GM18867 (cell line): ENCODE results near the gene CLCN2.

ENCODE experiments used
- ATAC-seq: cut with Tn5 transposase; IDR thresholded peaks from one replicate; pipeline ENCODE4 v1.9.1; 2021; ENCODE audit warnings: mild to moderate bottlenecking, moderate library complexity; ENCODE audit not compliant: unreplicated experiment

Gene CLCN2

DNA sequence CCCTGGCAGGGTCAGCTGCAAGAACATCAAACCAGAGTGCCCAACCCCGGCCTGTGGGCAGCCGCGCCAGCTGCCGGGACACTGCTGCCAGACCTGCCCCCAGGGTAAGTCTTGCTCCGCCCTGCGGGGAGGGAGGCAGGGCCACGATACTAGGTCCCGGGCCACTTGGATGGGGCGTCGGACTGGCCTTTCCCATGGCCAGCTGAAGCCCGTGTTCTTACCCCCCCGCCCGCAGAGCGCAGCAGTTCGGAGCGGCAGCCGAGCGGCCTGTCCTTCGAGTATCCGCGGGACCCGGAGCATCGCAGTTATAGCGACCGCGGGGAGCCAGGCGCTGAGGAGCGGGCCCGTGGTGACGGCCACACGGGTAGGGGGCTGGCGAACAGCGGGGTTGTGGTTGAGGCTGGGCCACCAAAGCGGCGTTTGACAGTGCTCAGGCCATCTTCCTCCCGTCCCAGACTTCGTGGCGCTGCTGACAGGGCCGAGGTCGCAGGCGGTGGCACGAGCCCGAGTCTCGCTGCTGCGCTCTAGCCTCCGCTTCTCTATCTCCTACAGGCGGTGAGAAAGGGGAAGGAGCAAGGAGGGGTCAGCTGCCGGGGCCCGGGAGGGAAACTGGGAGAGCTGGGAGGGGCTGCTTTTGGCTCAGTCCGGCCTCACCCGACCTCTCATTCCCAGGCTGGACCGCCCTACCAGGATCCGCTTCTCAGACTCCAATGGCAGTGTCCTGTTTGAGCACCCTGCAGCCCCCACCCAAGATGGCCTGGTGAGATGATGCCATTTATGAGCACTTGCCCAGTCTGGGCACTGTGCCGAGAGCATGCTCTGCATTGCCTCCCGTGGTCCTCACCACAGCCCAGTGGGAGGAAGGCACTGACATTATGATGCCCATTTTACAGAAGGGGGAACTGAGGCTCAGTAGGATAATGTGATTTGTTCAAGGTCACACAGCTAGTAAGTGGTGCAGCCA is 20.1 kb upstream of the CLCN2 start:
- ATAC-seq: no peak

DNA sequence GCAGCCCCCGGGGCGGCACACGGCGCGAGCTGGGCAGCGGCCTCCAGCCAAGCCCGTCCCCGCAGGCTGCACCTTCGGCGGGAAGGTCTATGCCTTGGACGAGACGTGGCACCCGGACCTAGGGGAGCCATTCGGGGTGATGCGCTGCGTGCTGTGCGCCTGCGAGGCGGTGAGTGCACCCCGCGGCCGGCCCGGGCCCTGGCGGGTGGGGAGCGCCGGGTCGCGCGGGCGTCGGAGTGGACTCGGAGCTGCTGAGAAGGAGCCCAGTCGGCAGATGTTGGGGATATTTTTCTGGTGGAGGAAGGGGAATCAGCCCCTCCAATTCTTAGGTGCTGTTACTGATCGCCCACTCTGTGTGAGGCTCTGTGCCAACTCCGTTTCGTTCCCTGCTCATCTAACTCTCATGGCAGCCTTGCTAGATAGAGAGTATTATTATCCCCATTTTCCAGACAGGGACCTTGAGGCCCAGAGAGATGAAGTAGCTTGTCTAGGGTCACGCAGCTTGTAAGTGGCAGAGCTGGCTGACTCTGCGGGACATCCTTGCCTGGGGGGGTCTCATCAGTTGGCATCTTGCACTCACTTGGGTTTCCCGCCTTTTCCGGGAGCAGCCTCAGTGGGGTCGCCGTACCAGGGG is 19.3 kb upstream of the CLCN2 start:
- no peak for ATAC-seq

DNA sequence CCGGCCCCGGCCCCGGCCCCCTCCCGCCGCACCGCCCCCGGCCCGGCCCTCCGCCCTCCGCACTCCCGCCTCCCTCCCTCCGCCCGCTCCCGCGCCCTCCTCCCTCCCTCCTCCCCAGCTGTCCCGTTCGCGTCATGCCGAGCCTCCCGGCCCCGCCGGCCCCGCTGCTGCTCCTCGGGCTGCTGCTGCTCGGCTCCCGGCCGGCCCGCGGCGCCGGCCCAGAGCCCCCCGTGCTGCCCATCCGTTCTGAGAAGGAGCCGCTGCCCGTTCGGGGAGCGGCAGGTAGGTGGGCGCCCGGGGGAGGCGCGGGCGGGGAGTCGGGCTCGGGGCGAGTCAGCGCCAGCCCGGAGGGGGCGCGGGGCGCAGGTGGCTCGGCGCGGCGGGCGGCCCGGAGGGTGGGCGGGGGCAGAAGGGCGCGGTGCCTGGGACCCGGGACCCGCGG is 18.8 kb upstream of the CLCN2 start:
- no peak for ATAC-seq

DNA sequence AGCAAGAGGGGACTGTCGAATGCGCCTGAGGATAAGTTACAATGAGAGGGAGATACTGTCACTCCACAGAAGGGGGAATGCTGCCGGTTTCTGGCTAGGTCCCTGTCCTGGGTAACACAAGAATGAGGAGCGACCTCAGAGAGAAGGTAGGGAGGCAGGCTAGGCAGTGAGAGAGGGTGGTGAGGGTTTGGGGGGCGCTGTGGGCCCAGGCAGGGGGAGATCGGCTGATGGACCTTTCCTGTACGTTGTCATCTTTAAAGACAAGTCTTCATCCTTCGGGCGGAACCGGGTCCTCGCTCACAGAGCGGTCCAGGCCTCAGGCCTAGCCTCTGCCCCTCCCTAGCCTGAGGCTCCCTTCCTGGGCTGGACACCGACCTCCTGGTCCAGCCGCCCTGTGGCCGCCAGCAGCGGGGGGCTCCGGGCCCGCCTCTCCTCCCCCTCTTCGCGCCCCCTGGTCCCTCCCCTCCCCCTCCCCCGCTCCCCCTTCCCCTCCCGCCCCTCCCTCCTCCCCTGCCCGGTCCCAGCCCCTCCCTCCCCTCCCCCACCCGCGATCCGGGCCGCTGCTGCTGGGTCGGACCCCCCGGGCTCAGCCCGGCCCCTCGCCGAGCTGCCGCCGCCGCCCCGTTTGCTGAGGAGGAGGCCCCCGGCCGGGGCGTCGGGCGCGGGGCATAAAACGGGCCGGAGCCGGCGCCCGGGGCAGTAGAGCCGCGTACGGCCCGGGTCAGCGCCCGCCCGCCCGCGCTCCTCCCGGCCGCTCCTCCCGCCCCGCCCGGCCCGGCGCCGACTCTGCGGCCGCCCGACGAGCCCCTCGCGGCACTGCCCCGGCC is 18.2 kb upstream of the CLCN2 start, which contains the start of gene CHRD:
Gene CHRD, plus strand, starts transcription at position 697 of the 827 bp plus-strand sequence. CDS start 265 bp downstream, outside the sequence.
- no peak for ATAC-seq

DNA sequence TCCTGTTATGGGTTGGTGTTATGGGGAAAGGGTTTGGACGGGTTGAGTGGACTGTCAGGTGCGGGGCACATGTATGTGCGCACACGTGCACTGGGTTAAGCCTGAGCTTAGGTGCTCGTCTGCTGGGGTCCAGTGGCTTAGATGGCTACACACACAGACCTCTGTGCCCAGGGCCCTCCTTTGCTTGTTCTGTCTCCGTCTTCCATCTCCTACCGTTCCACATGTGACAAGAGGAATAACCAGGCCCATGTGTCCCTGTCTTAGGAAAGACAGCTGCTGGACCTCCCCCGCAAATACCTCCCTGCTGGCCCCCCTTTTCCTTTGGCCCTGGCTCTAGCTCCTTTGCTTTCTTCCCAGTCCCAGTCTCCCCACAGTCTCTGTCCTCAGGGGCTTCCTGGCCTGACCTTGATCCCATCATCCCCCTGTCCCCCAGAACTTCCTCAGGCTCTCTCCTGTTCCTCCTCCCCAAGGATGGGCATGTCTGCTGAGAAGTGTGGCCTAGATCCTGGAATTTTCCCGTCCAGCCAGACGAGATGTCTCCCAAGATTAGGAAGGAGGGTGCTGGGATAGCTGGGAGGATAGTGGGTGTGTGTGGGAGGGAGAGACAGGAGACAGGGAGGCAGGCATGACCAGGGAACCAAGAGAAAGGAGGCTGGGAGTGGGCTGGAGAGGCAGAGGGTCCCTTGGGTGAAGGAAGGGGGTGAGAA is 17.4 kb upstream of the CLCN2 start:
- ATAC-seq: no peak

DNA sequence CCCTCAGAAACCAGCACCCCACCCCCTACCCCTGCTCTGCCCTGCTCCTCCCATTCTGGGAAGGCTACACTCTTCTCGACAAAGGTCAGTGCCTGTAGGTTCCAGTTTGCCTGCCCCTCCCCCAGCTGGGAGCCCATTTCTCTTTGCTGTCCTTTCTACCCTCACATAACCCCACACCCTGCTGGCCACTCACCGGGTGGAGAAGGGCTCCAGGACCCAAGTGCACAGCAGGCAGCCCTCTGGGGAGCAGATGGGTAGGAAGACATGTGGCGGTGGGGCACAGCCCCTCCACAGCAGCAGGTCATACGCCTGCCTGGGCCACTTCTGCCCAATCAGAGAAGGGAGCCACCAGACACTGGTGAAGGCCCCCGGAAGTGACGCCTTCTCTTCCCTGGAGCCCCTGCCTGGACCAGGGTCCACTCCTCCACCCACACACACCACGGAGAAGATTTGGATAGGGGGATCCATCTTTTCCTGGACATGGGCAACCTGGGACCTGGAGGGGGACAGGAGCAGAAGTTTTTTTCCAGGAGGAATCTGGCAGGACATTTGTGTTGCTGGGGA is 16.6 kb upstream of the CLCN2 start, which contains the start of gene THPO:
Gene THPO, minus strand, starts transcription at position 326 of the 564 bp plus-strand sequence. CDS start 1,948 bp downstream, outside the sequence.
- no peak for ATAC-seq

DNA sequence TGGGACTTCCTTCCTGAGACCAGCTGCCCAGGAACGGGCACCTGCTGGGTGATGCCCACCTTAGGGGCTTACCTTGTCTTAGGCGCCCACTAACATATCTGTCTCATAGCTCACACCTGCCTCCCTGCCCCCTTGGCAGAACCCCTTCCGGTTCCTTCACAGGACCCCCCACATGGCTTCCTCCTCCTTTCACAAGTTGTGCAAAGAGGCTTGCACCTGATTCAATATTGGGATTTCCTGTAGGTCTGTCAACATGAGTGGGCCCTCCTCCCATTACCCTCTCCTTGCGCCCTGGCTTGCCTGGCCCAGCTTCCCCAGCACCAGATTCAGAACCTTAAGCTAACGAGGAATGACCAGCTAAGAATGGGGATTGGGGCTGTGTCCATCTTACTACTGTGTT is 16.0 kb upstream of the CLCN2 start:
- ATAC-seq: no peak

DNA sequence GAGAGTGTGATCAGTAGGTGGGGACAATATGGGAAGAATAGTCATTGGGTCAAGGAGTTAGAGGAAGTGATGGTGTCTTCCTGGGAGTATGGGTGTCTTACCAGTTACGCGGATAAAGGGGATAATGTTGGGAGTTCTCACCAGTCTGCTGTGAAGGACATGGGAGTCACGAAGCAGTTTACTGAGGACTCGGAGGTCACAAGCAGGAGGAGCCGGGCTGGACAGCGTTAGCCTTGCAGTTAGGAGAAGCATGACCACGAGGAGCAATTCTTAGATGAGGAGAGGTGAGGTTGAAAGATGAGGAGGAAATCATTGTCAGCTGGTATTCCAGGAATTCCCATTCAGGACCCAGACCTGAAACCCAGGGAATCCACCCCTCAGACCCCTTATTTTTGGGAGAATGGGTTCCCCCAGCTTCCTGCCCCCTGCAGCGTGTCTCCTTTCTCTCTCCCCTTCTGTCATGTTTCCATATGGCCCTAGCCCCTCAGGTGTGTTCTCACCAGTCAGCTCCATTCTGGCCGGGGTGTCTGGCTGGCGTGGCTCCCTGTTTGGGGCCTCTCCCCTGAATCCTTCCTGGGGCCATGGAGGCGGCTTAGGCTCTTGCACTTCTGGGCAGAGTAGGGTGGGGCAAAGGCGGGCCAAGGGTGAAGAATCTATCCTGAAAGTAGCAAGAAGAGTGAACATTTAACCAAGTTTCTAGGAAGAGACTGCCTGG is 14.5 kb upstream of the CLCN2 start:
- no peak for ATAC-seq

DNA sequence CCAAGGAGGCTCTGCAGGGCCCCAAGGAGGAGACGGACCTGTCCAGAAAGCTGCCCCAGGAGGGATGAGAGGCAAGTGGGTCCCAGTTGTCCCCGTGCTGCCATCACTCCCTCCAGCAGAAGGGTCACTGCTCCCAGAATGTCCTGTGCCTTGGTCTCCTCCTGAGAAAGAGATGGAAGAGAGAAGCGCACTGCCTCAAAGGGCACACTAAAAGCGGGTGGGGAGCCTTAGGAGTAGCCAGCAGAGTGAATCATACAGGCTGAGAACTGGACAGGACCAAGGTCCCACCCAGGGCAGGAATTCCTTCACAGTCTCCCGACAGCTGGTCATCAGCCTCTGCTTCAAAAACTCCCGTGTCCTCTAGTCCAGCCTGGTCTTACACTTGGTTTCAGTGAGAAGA is 12.0 kb upstream of the CLCN2 start:
- ATAC-seq: no peak

DNA sequence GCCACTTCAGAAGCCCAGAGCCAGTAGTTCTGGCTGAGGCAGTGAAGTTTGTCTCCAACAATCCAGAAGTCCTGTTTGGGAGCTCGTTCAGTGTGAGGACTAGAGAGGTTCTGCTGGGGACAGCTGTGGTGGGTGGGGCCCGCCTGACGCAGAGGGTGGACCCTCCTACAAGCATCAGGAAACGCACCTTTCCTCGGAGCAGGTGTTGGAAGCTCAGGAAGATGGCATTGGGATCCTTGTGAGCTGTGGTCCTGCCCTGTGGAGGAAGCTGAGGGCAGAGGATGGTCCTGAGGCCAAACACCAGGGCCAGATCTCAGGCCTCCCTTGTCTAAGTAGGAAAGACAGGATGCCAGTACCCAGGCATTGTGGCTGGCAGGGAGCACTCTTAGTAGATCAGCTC is 11.5 kb upstream of the CLCN2 start:
- ATAC-seq: no peak

DNA sequence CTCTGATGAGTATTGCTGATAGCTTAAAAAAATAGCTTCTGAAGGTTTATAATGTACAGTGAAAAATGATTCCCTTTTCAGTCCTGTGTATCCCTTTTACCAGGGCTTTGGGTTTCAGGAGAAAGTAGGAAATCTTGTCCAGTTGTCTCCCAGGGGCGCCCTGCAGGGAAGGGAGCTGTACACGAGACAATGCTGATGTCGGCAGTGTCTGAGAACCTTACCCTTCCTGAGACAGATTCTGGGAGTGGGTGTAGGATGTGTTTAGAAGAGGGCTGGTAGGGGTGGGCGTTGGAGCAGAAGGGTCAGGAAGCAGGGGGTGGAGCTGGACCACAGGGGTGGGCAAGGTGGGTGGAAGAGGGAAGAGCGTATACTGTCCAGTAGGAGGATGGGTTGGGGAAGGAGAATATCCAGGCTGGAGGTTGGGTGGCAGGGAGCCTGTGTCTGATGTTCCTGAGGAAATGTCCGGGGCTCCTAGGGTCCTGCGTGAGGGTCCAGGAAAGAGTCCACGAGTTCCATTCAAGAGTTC is 11.0 kb upstream of the CLCN2 start:
- ATAC-seq: no peak

DNA sequence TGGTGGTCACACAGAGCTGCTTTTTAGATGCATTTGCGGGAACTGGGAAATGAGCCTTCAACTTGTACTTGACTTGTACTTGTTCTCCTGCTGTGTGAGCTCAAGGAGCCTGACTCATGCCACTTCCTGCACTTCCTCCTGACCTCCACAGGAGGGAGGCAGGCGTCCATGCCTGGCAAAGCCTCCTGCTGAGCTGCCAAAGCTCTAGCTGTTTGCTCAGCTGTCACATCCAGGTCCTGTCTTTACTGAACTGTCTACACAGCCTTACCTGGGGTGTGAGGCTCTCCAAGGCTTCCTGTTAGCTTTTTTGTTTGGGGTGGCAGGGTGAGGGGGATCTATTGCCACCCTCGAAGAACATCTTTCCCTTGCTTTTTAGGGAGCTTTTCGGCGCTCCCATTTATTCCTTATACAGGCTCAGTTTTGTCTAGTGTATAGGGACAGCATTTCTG is 10.2 kb upstream of the CLCN2 start:
- ATAC-seq: peak; percentile 82

DNA sequence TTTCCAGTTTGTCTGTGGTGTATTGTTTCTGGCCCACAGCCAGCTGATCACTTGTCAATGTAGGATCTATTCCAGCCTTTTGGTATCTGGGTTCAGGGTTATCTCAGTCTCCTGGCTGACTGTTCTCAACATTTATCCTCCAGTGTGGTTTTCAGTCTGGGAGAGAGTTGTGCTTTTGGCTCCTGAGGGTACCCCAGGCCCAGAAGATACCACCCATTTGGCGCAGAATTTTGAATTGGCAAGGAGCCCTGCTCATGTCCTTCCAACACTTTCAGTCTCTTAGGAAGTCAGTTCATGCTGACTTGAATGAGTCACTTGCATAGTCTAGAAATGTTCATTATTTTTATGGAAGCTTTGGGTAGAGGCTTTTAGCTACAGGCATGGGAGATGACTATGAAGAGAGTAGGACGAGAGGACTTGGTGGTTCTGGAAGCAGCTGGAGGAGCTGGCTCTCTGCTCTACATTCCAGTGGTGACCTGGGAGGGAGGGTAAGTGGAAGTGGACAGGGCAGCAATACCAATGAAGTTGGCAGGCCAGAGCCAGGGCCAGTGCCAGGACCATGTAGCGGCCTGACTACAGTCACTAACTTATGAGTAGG is 7.3 kb upstream of the CLCN2 start:
- no peak for ATAC-seq

DNA sequence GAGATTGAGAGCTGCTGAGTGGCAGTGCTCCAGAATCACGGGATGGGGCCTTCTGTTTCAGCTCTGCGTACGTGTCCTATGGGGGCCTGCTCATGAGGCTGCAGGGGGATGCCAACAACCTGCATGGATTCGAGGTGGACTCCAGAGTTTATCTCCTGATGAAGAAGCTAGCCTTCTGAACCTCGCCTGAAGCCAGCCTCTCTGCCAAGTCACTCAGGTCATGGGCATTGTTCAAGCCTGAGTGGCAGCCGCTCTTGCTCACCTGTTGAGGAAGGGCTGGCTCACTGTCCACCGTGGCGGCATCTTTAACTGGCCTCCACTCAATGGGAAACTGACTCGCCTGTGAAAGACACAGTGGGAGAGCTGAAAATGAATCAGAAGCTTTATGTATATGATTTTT is 6.7 kb upstream of the CLCN2 start:
- no peak for ATAC-seq

DNA sequence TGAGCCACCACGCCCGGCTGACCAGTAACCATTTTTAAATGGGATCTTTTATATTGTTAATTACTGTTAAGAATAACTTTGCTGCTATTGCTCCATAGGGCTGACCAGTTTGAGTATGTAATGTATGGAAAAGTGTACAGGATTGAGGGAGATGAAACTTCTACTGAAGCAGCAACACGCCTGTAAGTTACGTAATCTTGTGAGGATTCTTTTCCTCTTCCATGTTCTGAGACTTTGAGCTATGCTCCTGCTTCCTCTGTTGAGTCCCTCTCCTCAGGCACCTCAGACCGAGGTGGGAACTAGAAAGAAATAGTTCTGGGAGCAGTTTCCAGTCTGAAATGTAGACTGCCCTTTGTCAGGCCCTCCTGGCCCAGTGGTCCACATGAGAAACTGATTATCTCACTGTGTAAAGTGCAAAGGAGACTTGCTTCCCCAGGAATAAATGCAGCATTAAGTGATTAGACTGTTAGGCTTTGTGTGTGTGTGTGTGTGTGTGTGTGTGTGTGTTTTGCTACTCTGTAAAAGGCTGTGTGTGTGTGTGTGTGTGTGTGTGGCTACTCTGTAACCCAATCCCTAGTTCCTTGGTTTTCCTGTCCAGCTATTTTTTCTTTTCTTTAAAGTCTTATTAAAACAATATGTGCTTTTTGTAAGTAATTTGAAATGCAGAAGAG is 5.3 kb upstream of the CLCN2 start:
- no peak for ATAC-seq

DNA sequence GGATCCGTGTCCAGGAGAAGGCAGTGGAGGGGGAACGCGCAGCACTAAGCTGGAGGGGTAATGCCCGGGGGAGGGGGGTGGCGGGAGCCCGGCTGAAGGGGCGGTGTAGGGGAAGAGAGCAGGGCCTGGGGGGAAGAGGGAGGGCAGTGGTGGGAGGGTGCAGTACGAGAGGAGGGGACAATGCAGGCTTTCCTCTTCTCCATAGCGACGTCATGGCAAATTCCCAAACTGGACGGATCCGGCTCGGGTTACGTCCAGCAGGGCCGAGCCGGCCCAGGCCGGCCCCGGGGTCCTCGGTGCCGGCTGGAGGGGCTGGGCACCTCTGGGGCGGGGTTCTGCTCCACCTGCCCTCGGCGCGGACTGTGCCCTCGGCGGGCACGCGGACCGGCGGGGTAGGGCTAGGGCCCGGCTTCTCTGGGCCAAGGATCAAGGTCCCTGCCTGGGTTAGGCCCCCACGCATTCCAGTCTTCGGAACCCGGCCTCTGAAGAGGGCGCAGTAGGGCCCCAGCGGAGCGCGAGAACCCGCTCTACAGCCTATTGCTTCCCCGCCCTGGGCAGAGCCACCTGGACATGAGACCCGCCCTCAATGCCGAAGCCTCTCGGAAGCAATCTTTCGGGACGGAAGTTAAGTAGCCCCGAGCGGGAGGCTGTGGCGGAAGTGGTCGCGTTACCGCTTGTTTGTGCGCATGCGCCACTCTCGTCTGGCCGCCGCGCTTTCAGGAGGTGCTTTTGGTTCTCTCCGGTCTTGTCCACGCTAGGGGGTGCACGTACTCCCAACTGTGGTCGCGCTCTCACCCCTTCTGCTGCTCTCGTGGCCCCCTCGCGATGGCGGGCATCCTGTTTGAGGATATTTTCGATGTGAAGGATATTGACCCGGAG is 1.5 kb upstream of the CLCN2 start:
- ATAC-seq: peak; percentile 84
